Measurements from ENCODE around the gene ROBO2.

Gene ROBO2

GRCh38 chr3:77491961-77492360, 452.1 kb downstream of the ROBO2 start:
- ChIA-PET CTCF (no interaction called here), POLR2A (no interaction called here)
- Histone ChIP-seq H3K4me3 (ENCODE audit: control insufficient read depth in 1 of 7, extremely low read depth in 1 of 7, insufficient read depth in 4 of 7, low read depth in 2 of 7, low read length in 6 of 7) (no peak overlapping the region), H3K27me3 (replicated peaks in 2 of 5; ENCODE audit: control insufficient read depth in 4 of 5, insufficient read depth in 5 of 5, low read length in 4 of 5) (no peaks in the 10 kb centered on the region), H3K9me3 (ENCODE audit: control extremely low read depth in 1 of 5, control insufficient read depth in 4 of 5, insufficient read depth in 2 of 5, low read depth in 1 of 5, low read length in 4 of 5) (no peaks in the 10 kb centered on the region), H3K4me1 (ENCODE audit: control extremely low read depth in 1 of 4, control insufficient read depth in 4 of 4, insufficient read depth in 4 of 4, low read length in 3 of 4) (no peaks in the 10 kb centered on the region), H3K27ac (ENCODE audit: insufficient read depth in 1 of 2, low read depth in 1 of 2, low read length in 2 of 2, poor library complexity in 1 of 2, severe bottlenecking in 2 of 2) (no peak overlapping the region), H3K36me3 (ENCODE audit: control insufficient read depth in 4 of 4, insufficient read depth in 4 of 4, low read length in 3 of 4) (no peaks in the 10 kb centered on the region)
- DNase-seq: no peak
- WGBS (ENCODE audit: insufficient coverage): no CpG with 5 or more reads among the region's 1 CpG

GRCh38 chr3:77500721-77501120, 460.8 kb downstream of the ROBO2 start:
- no peaks in the 10 kb centered on the region for H3K36me3 ChIP-seq (ENCODE audit: control insufficient read depth in 4 of 4, insufficient read depth in 4 of 4, low read length in 3 of 4)
- H3K9me3 ChIP-seq (ENCODE audit: control extremely low read depth in 1 of 5, control insufficient read depth in 4 of 5, insufficient read depth in 2 of 5, low read depth in 1 of 5, low read length in 4 of 5): no peaks in the 10 kb centered on the region
- H3K4me1 ChIP-seq (ENCODE audit: control extremely low read depth in 1 of 4, control insufficient read depth in 4 of 4, insufficient read depth in 4 of 4, low read length in 3 of 4): no peaks in the 10 kb centered on the region
- WGBS (ENCODE audit: insufficient coverage): 100% methylated on average over 1 of the region's 2 CpGs
- POLR2A ChIA-PET: no interaction called here
- H3K27ac ChIP-seq (ENCODE audit: insufficient read depth in 1 of 2, low read depth in 1 of 2, low read length in 2 of 2, poor library complexity in 1 of 2, severe bottlenecking in 2 of 2): no peak overlapping the region
- CTCF ChIA-PET: no interaction called here
- DNase-seq: no peak
- no peaks in the 10 kb centered on the region for H3K27me3 ChIP-seq (replicated peaks in 2 of 5; ENCODE audit: control insufficient read depth in 4 of 5, insufficient read depth in 5 of 5, low read length in 4 of 5)
- no peak overlapping the region for H3K4me3 ChIP-seq (ENCODE audit: control insufficient read depth in 1 of 7, extremely low read depth in 1 of 7, insufficient read depth in 4 of 7, low read depth in 2 of 7, low read length in 6 of 7)

- H3K9me3 ChIP-seq (ENCODE audit: control extremely low read depth in 1 of 5, control insufficient read depth in 4 of 5, insufficient read depth in 2 of 5, low read depth in 1 of 5, low read length in 4 of 5): no peaks in the 10 kb centered on the region
- DNase-seq: no peak
- no peaks in the 10 kb centered on the region for H3K36me3 ChIP-seq (ENCODE audit: control insufficient read depth in 4 of 4, insufficient read depth in 4 of 4, low read length in 3 of 4)
- no peak overlapping the region for H3K27ac ChIP-seq (ENCODE audit: insufficient read depth in 1 of 2, low read depth in 1 of 2, low read length in 2 of 2, poor library complexity in 1 of 2, severe bottlenecking in 2 of 2)
- H3K27me3 ChIP-seq (replicated peaks in 2 of 5; ENCODE audit: control insufficient read depth in 4 of 5, insufficient read depth in 5 of 5, low read length in 4 of 5): no peaks in the 10 kb centered on the region
- 83% methylated on average over 2 of the region's 5 CpGs for WGBS (ENCODE audit: insufficient coverage)
- CTCF ChIA-PET: no interaction called here
- POLR2A ChIA-PET: no interaction called here
- no peaks in the 10 kb centered on the region for H3K4me1 ChIP-seq (ENCODE audit: control extremely low read depth in 1 of 4, control insufficient read depth in 4 of 4, insufficient read depth in 4 of 4, low read length in 3 of 4)
- H3K4me3 ChIP-seq (ENCODE audit: control insufficient read depth in 1 of 7, extremely low read depth in 1 of 7, insufficient read depth in 4 of 7, low read depth in 2 of 7, low read length in 6 of 7): no peak overlapping the region
Measured at GRCh38 chr3:77506384-77506783, 466.5 kb downstream of the ROBO2 start.

GRCh38 chr3:77513542-77513941, 473.6 kb downstream of the ROBO2 start:
- no peaks in the 10 kb centered on the region for H3K36me3 ChIP-seq (ENCODE audit: control insufficient read depth in 4 of 4, insufficient read depth in 4 of 4, low read length in 3 of 4)
- no peak for DNase-seq
- H3K9me3 ChIP-seq (ENCODE audit: control extremely low read depth in 1 of 5, control insufficient read depth in 4 of 5, insufficient read depth in 2 of 5, low read depth in 1 of 5, low read length in 4 of 5): no peaks in the 10 kb centered on the region
- no peak overlapping the region for H3K4me3 ChIP-seq (ENCODE audit: control insufficient read depth in 1 of 7, extremely low read depth in 1 of 7, insufficient read depth in 4 of 7, low read depth in 2 of 7, low read length in 6 of 7)
- CTCF ChIA-PET: no interaction called here
- no peak overlapping the region for H3K27ac ChIP-seq (ENCODE audit: insufficient read depth in 1 of 2, low read depth in 1 of 2, low read length in 2 of 2, poor library complexity in 1 of 2, severe bottlenecking in 2 of 2)
- WGBS (ENCODE audit: insufficient coverage): 70% methylated on average over 2 of the region's 5 CpGs
- no peaks in the 10 kb centered on the region for H3K4me1 ChIP-seq (ENCODE audit: control extremely low read depth in 1 of 4, control insufficient read depth in 4 of 4, insufficient read depth in 4 of 4, low read length in 3 of 4)
- no peaks in the 10 kb centered on the region for H3K27me3 ChIP-seq (replicated peaks in 2 of 5; ENCODE audit: control insufficient read depth in 4 of 5, insufficient read depth in 5 of 5, low read length in 4 of 5)
- POLR2A ChIA-PET: no interaction called here

GRCh38 chr3:77514766-77515165, 474.9 kb downstream of the ROBO2 start:
- Histone ChIP-seq H3K36me3 (ENCODE audit: control insufficient read depth in 4 of 4, insufficient read depth in 4 of 4, low read length in 3 of 4) (no peaks in the 10 kb centered on the region), H3K4me3 (ENCODE audit: control insufficient read depth in 1 of 7, extremely low read depth in 1 of 7, insufficient read depth in 4 of 7, low read depth in 2 of 7, low read length in 6 of 7) (no peak overlapping the region), H3K9me3 (ENCODE audit: control extremely low read depth in 1 of 5, control insufficient read depth in 4 of 5, insufficient read depth in 2 of 5, low read depth in 1 of 5, low read length in 4 of 5) (no peaks in the 10 kb centered on the region), H3K27me3 (replicated peaks in 2 of 5; ENCODE audit: control insufficient read depth in 4 of 5, insufficient read depth in 5 of 5, low read length in 4 of 5) (no peaks in the 10 kb centered on the region), H3K4me1 (ENCODE audit: control extremely low read depth in 1 of 4, control insufficient read depth in 4 of 4, insufficient read depth in 4 of 4, low read length in 3 of 4) (no peaks in the 10 kb centered on the region), H3K27ac (ENCODE audit: insufficient read depth in 1 of 2, low read depth in 1 of 2, low read length in 2 of 2, poor library complexity in 1 of 2, severe bottlenecking in 2 of 2) (no peak overlapping the region)
- CTCF ChIA-PET: no interaction called here
- DNase-seq: no peak
- POLR2A ChIA-PET: no interaction called here

- POLR2A ChIA-PET: interaction anchor here (0.6 kb wide), 1 partner anchor 27 kb away, joined by 3 read pairs; no protein-coding TSS in a partner anchor
- H3K27me3 ChIP-seq (replicated peaks in 2 of 5; ENCODE audit: control insufficient read depth in 4 of 5, insufficient read depth in 5 of 5, low read length in 4 of 5): no peaks in the 10 kb centered on the region
- H3K4me1 ChIP-seq (ENCODE audit: control extremely low read depth in 1 of 4, control insufficient read depth in 4 of 4, insufficient read depth in 4 of 4, low read length in 3 of 4): no peaks in the 10 kb centered on the region
- no peak for DNase-seq
- no peak overlapping the region for H3K4me3 ChIP-seq (ENCODE audit: control insufficient read depth in 1 of 7, extremely low read depth in 1 of 7, insufficient read depth in 4 of 7, low read depth in 2 of 7, low read length in 6 of 7)
- CTCF ChIA-PET: no interaction called here
- no peaks in the 10 kb centered on the region for H3K36me3 ChIP-seq (ENCODE audit: control insufficient read depth in 4 of 4, insufficient read depth in 4 of 4, low read length in 3 of 4)
- WGBS (ENCODE audit: insufficient coverage): no CpG with 5 or more reads among the region's 3 CpGs
- no peak overlapping the region for H3K27ac ChIP-seq (ENCODE audit: insufficient read depth in 1 of 2, low read depth in 1 of 2, low read length in 2 of 2, poor library complexity in 1 of 2, severe bottlenecking in 2 of 2)
- no peaks in the 10 kb centered on the region for H3K9me3 ChIP-seq (ENCODE audit: control extremely low read depth in 1 of 5, control insufficient read depth in 4 of 5, insufficient read depth in 2 of 5, low read depth in 1 of 5, low read length in 4 of 5)
Measured at GRCh38 chr3:77524463-77524862, 484.6 kb downstream of the ROBO2 start.

GRCh38 chr3:77524946-77525682, 485.2 kb downstream of the ROBO2 start:
- WGBS (ENCODE audit: insufficient coverage): 100% methylated on average over 1 of the region's 3 CpGs
- no peaks in the 10 kb centered on the region for H3K9me3 ChIP-seq (ENCODE audit: control extremely low read depth in 1 of 5, control insufficient read depth in 4 of 5, insufficient read depth in 2 of 5, low read depth in 1 of 5, low read length in 4 of 5)
- H3K4me3 ChIP-seq (ENCODE audit: control insufficient read depth in 1 of 7, extremely low read depth in 1 of 7, insufficient read depth in 4 of 7, low read depth in 2 of 7, low read length in 6 of 7): no peak overlapping the region
- no peak for DNase-seq
- CTCF ChIA-PET: no interaction called here
- POLR2A ChIA-PET: no interaction called here
- no peaks in the 10 kb centered on the region for H3K36me3 ChIP-seq (ENCODE audit: control insufficient read depth in 4 of 4, insufficient read depth in 4 of 4, low read length in 3 of 4)
- H3K4me1 ChIP-seq (ENCODE audit: control extremely low read depth in 1 of 4, control insufficient read depth in 4 of 4, insufficient read depth in 4 of 4, low read length in 3 of 4): no peaks in the 10 kb centered on the region
- no peak overlapping the region for H3K27ac ChIP-seq (ENCODE audit: insufficient read depth in 1 of 2, low read depth in 1 of 2, low read length in 2 of 2, poor library complexity in 1 of 2, severe bottlenecking in 2 of 2)
- H3K27me3 ChIP-seq (replicated peaks in 2 of 5; ENCODE audit: control insufficient read depth in 4 of 5, insufficient read depth in 5 of 5, low read length in 4 of 5): no peaks in the 10 kb centered on the region

All from common myeloid progenitor, CD34-positive (primary cell).